GM12892 (cell line): ENCODE measurements around the gene CDKL1.

Experiments used
- POLR2A ChIP-seq: IDR thresholded peaks from 2 replicates; pipeline ENCODE4 v1.6.1; 2011; ENCODE audit warnings: low read depth, low read length, control low read depth
- POLR2AphosphoS5 ChIP-seq: IDR thresholded peaks from 2 replicates; pipeline ENCODE4 v1.6.1; 2011; ENCODE audit warnings: low read depth, low read length, control low read depth
- TAF1 ChIP-seq: IDR thresholded peaks from 2 replicates; pipeline ENCODE4 v1.6.1; 2011; ENCODE audit warnings: low read depth, mild to moderate bottlenecking, control low read depth, low read length, borderline replicate concordance

DNA sequence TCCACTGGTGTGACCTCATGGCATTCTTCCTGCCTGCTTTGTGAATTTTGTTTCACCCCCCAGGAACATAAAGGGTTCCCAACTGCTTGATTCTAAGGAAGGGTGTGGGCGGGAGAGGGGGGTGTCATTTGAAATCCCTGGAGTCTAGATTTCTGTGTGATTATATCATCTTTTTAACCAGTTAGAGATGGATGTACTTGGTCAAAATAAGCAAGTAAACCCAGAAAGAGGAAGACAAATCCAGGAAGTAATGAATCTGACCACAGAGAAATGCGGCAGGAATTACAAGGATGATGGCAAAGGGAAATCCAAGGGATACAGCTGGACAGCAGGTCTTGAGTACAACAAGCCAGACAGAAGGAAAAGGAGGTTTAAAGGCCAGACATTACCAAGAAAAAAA is 45.7 kb downstream of the CDKL1 start:
- TF ChIP-seq POLR2A: no peak
- no peak for TF ChIP-seq POLR2AphosphoS5
- TF ChIP-seq TAF1: no peak
